ENCODE results near the gene LY86. TPM values are rescaled to one million over a fixed set of nuclear protein-coding genes. Genes with fewer than 3 reads are reported as not detected.

LY86 gene
- total RNA-seq, 1 experiment from 2014 or later = not detected

DNA sequence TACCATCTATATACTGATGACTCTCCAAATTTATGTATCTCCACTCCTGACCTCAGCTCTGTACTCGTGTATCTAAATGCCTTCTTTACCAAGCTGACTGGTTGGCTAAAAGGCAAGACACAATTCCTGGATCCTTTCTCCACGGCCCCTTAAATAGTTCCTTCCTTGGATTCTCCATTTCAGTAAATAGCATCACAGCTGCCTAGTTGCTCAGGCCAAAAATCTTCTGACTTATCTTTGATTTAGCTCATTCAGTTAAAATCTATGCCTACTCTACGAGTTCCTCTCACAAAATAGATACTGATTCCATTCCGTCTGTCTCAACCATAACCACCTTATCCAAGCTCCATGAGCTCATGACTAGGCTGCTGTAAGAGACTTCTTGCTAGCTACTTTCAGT, 49.5 kb upstream of the LY86 start:
- Mint-ChIP-seq H3K27me3 (ENCODE audit: low read depth) (no peaks in the 10 kb centered on the region; the same call in 1 of the 2 replicates), H3K9me3 (peaks cover 12% of the 10 kb centered on the region), H3K36me3 (peaks cover 9% of the 10 kb centered on the region; the same call in 1 of the 2 replicates), H3K27ac (no peak overlapping the region), H3K4me3 (no peak overlapping the region), H3K4me1 (peaks cover 16% of the 10 kb centered on the region)
- ATAC-seq (no peak), DNase-seq (ENCODE audit: low spot score) (no peak)
- POLR2A ChIA-PET = no interaction called here
- CTCF ChIA-PET = interaction anchor here (0.7 to 1.8 kb wide), 2 partner anchors 8 to 18 kb away, joined by 3 to 5 read pairs; no protein-coding TSS in a partner anchor
- TF ChIP-seq IRF2 (CRISPR knock-in tag; IDR thresholded peaks at IDR 0.05; ENCODE audit: borderline replicate concordance, low read depth) = no peak
- TF ChIP-seq AFF4 (CRISPR knock-in tag; IDR thresholded peaks at IDR 0.05; ENCODE audit: borderline replicate concordance) = no peak
- TF ChIP-seq HMGA2 (CRISPR knock-in tag; IDR thresholded peaks at IDR 0.05) = no peak
- TF ChIP-seq RELA (CRISPR knock-in tag; IDR thresholded peaks at IDR 0.05; ENCODE audit: borderline replicate concordance) = no peak
- no peak for TF ChIP-seq ZNF138 (CRISPR knock-in tag; conservative IDR thresholded peaks at IDR 0.05)
- TF ChIP-seq GABPB1 (CRISPR knock-in tag; IDR thresholded peaks at IDR 0.05) = no peak
- TF ChIP-seq ZNF232 (CRISPR knock-in tag; IDR thresholded peaks at IDR 0.05) = no peak
- no peak for TF ChIP-seq ARID4B (CRISPR knock-in tag; IDR thresholded peaks at IDR 0.05; ENCODE audit: borderline replicate concordance)
- no peak for TF ChIP-seq ATF2 (CRISPR knock-in tag; IDR thresholded peaks at IDR 0.05; ENCODE audit: borderline replicate concordance, low read depth)
- TF ChIP-seq ZNF416 (CRISPR knock-in tag; IDR thresholded peaks at IDR 0.05) = no peak

- no peak for DNase-seq (ENCODE audit: low spot score)
- peaks cover 12% of the 10 kb centered on the region for H3K9me3 Mint-ChIP-seq
- H3K4me3 Mint-ChIP-seq = no peak overlapping the region
- ATAC-seq = no peak
- POLR2A ChIA-PET = no interaction called here
- peaks cover 28% of the 10 kb centered on the region for H3K27me3 Mint-ChIP-seq (ENCODE audit: low read depth)
- H3K4me1 Mint-ChIP-seq = peaks cover 24% of the 10 kb centered on the region
- CTCF ChIA-PET = no interaction called here
- H3K27ac Mint-ChIP-seq = no peak overlapping the region
- H3K36me3 Mint-ChIP-seq = peaks cover 9% of the 10 kb centered on the region; the same call in 1 of the 2 replicates
- no peak for TF ChIP-seq IRF2 (CRISPR knock-in tag; IDR thresholded peaks at IDR 0.05; ENCODE audit: borderline replicate concordance, low read depth)
- TF ChIP-seq, protein P1, sequence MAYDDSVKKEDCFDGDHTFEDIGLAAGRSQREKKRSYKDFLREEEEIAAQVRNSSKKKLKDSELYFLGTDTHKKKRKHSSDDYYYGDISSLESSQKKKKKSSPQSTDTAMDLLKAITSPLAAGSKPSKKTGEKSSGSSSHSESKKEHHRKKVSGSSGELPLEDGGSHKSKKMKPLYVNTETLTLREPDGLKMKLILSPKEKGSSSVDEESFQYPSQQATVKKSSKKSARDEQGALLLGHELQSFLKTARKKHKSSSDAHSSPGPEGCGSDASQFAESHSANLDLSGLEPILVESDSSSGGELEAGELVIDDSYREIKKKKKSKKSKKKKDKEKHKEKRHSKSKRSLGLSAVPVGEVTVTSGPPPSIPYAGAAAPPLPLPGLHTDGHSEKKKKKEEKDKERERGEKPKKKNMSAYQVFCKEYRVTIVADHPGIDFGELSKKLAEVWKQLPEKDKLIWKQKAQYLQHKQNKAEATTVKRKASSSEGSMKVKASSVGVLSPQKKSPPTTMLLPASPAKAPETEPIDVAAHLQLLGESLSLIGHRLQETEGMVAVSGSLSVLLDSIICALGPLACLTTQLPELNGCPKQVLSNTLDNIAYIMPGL (CRISPR knock-in tag; IDR thresholded peaks at IDR 0.05) = no peak
- TF ChIP-seq ZNF138 (CRISPR knock-in tag; conservative IDR thresholded peaks at IDR 0.05) = no peak
- TF ChIP-seq SP1 (CRISPR knock-in tag; conservative IDR thresholded peaks at IDR 0.05) = no peak
- TF ChIP-seq SMAD4 (CRISPR knock-in tag; IDR thresholded peaks at IDR 0.05) = no peak
- TF ChIP-seq MAX (CRISPR knock-in tag; IDR thresholded peaks at IDR 0.05) = no peak
- TF ChIP-seq, protein P2, sequence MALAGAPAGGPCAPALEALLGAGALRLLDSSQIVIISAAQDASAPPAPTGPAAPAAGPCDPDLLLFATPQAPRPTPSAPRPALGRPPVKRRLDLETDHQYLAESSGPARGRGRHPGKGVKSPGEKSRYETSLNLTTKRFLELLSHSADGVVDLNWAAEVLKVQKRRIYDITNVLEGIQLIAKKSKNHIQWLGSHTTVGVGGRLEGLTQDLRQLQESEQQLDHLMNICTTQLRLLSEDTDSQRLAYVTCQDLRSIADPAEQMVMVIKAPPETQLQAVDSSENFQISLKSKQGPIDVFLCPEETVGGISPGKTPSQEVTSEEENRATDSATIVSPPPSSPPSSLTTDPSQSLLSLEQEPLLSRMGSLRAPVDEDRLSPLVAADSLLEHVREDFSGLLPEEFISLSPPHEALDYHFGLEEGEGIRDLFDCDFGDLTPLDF (CRISPR knock-in tag; IDR thresholded peaks at IDR 0.05) = no peak
- no peak for TF ChIP-seq ATF1 (CRISPR knock-in tag; IDR thresholded peaks at IDR 0.05)
- no peak for TF ChIP-seq NFATC4 (CRISPR knock-in tag; IDR thresholded peaks at IDR 0.05)
- TF ChIP-seq RORB (CRISPR knock-in tag; IDR thresholded peaks at IDR 0.05) = no peak
- no peak for TF ChIP-seq ATF6 (CRISPR knock-in tag; IDR thresholded peaks at IDR 0.05)
- TF ChIP-seq, protein P3, sequence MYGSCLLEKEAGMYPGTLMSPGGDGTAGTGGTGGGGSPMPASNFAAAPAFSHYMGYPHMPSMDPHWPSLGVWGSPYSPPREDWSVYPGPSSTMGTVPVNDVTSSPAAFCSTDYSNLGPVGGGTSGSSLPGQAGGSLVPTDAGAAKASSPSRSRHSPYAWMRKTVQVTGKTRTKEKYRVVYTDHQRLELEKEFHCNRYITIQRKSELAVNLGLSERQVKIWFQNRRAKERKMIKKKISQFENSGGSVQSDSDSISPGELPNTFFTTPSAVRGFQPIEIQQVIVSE (CRISPR knock-in tag; IDR thresholded peaks at IDR 0.05; ENCODE audit: borderline replicate concordance) = no peak
These were observed 46.2 kb upstream of the LY86 start for GRCh38 chr6:6542357-6542756.

Data from WTC11 (cell line).